ENCODE results near the gene PHACTR3.

PHACTR3 gene

GRCh38 chr20:59802018-59802417 is 197.7 kb downstream of the PHACTR3 start:
- Histone ChIP-seq H3K9me3 (ENCODE audit: low read length) (peaks cover 5% of the 10 kb centered on the region; the same call in 1 of the 2 replicates), H3K4me2 (ENCODE audit: low read length) (no peak overlapping the region), H3K79me2 (ENCODE audit: insufficient read depth, low read length) (no peaks in the 10 kb centered on the region), H4K20me1 (ENCODE audit: insufficient read depth, low read length) (no peaks in the 10 kb centered on the region), H3K36me3 (ENCODE audit: insufficient read depth, low read length) (no peaks in the 10 kb centered on the region), H3K27ac (ENCODE audit: low read depth, low read length, poor library complexity, severe bottlenecking) (no peak overlapping the region), H3K9me2 (ENCODE audit: low read depth, low read length) (no peaks in the 10 kb centered on the region), H3K4me1 (ENCODE audit: insufficient read depth, low read length, severe bottlenecking) (no peaks in the 10 kb centered on the region), H2AFZ (ENCODE audit: low read length) (no peak overlapping the region), H3K27me3 (ENCODE audit: insufficient read depth, low read length) (no peaks in the 10 kb centered on the region), H3K9ac (ENCODE audit: low read length) (no peak overlapping the region), H3F3A (ENCODE audit: insufficient read depth, low read length) (no peaks in the 10 kb centered on the region), H3K4me3 (ENCODE audit: low read depth, low read length, poor library complexity, severe bottlenecking) (no peak overlapping the region)
- TF ChIP-seq CTCF (IDR thresholded peaks at IDR 0.05; ENCODE audit: low read length) (no peak), EZH2 (IDR thresholded peaks at IDR 0.05; ENCODE audit: borderline replicate concordance, low read length) (no peak)

GRCh38 chr20:59802471-59803221 is 198.3 kb downstream of the PHACTR3 start:
- H3F3A ChIP-seq (ENCODE audit: insufficient read depth, low read length): no peaks in the 10 kb centered on the region
- TF ChIP-seq CTCF (IDR thresholded peaks at IDR 0.05; ENCODE audit: low read length) (no peak), EZH2 (IDR thresholded peaks at IDR 0.05; ENCODE audit: borderline replicate concordance, low read length) (no peak)
- no peaks in the 10 kb centered on the region for H3K36me3 ChIP-seq (ENCODE audit: insufficient read depth, low read length)
- H3K9me3 ChIP-seq (ENCODE audit: low read length): peaks cover 5% of the 10 kb centered on the region; the same call in 1 of the 2 replicates
- H3K27ac ChIP-seq (ENCODE audit: low read depth, low read length, poor library complexity, severe bottlenecking): no peak overlapping the region
- no peak overlapping the region for H3K4me3 ChIP-seq (ENCODE audit: low read depth, low read length, poor library complexity, severe bottlenecking)
- H2AFZ ChIP-seq (ENCODE audit: low read length): no peak overlapping the region
- H3K9ac ChIP-seq (ENCODE audit: low read length): no peak overlapping the region
- H3K27me3 ChIP-seq (ENCODE audit: insufficient read depth, low read length): no peaks in the 10 kb centered on the region
- no peak overlapping the region for H3K4me2 ChIP-seq (ENCODE audit: low read length)
- H4K20me1 ChIP-seq (ENCODE audit: insufficient read depth, low read length): no peaks in the 10 kb centered on the region
- no peaks in the 10 kb centered on the region for H3K9me2 ChIP-seq (ENCODE audit: low read depth, low read length)
- H3K4me1 ChIP-seq (ENCODE audit: insufficient read depth, low read length, severe bottlenecking): no peaks in the 10 kb centered on the region
- H3K79me2 ChIP-seq (ENCODE audit: insufficient read depth, low read length): no peaks in the 10 kb centered on the region

GRCh38 chr20:59804347-59804746 is 200.0 kb downstream of the PHACTR3 start:
- H3K4me2 ChIP-seq (ENCODE audit: low read length): no peak overlapping the region
- no peak overlapping the region for H3K9ac ChIP-seq (ENCODE audit: low read length)
- H2AFZ ChIP-seq (ENCODE audit: low read length): no peak overlapping the region
- H3K9me2 ChIP-seq (ENCODE audit: low read depth, low read length): no peaks in the 10 kb centered on the region
- H4K20me1 ChIP-seq (ENCODE audit: insufficient read depth, low read length): no peaks in the 10 kb centered on the region
- H3K27ac ChIP-seq (ENCODE audit: low read depth, low read length, poor library complexity, severe bottlenecking): no peak overlapping the region
- no peaks in the 10 kb centered on the region for H3K79me2 ChIP-seq (ENCODE audit: insufficient read depth, low read length)
- no peak overlapping the region for H3K4me3 ChIP-seq (ENCODE audit: low read depth, low read length, poor library complexity, severe bottlenecking)
- H3K27me3 ChIP-seq (ENCODE audit: insufficient read depth, low read length): no peaks in the 10 kb centered on the region
- H3K4me1 ChIP-seq (ENCODE audit: insufficient read depth, low read length, severe bottlenecking): no peaks in the 10 kb centered on the region
- TF ChIP-seq CTCF (IDR thresholded peaks at IDR 0.05; ENCODE audit: low read length) (no peak), EZH2 (IDR thresholded peaks at IDR 0.05; ENCODE audit: borderline replicate concordance, low read length) (no peak)
- H3F3A ChIP-seq (ENCODE audit: insufficient read depth, low read length): no peaks in the 10 kb centered on the region
- no peaks in the 10 kb centered on the region for H3K36me3 ChIP-seq (ENCODE audit: insufficient read depth, low read length)
- H3K9me3 ChIP-seq (ENCODE audit: low read length): peaks cover 5% of the 10 kb centered on the region; the same call in 1 of the 2 replicates

Measured in OCI-LY1 (cell line).